CD4-positive, alpha-beta memory T cell (primary cell): ENCODE data around the gene SYT3. TPM values are rescaled to one million over a fixed set of nuclear protein-coding genes. Genes with fewer than 3 reads are reported as not detected.

Source experiments
- CTCF ChIA-PET: fragments of 350-600 bp; sonication (Branson Sonifier 250); formaldehyde crosslinking; loops from one replicate; lab custom pipeline; 2021; ENCODE audit warnings: inconsistent platforms; ENCODE audit not compliant: partially characterized antibody; lab: Charles Lee
- POLR2A ChIA-PET: fragments of 350-600 bp; sonication (Branson Sonifier 250); formaldehyde crosslinking; loops from one replicate; lab custom pipeline; 2021; ENCODE audit not compliant: partially characterized antibody; lab: Charles Lee
- DNase-seq, 5 donors: peaks; one replicate each; pipeline versions ENCODE4 v3.0.0 to v3.0.0-alpha.2; 2020 to 2022; ENCODE audit warnings: mixed read lengths in 1 of 5
- H3K27ac ChIP-seq: one replicate; pipeline ENCODE4 v1.7.0; 2013; ENCODE audit warnings: low read depth, low read length
- H3K27me3 ChIP-seq: 2 replicates; pipeline ENCODE4 v1.7.0; 2013; ENCODE audit warnings: mild to moderate bottlenecking, low read length, moderate library complexity; ENCODE audit not compliant: insufficient read depth
- H3K36me3 ChIP-seq: 2 replicates; pipeline ENCODE4 v1.7.0; 2013; ENCODE audit warnings: mild to moderate bottlenecking, low read length, moderate library complexity; ENCODE audit not compliant: insufficient read depth
- H3K4me1 ChIP-seq: 2 replicates; pipeline ENCODE4 v1.7.0; 2013; ENCODE audit warnings: mild to moderate bottlenecking, low read length, moderate library complexity; ENCODE audit not compliant: insufficient read depth
- H3K4me3 ChIP-seq, 2 donors: one replicate each; pipeline ENCODE4 v1.7.0; 2013; ENCODE audit warnings: low read length in 2 of 2, mild to moderate bottlenecking in 1 of 2
- H3K9me3 ChIP-seq, 2 donors: one replicate each; pipeline ENCODE4 v1.7.0; 2013; ENCODE audit warnings: low read length in 2 of 2, control low read depth in 1 of 2; ENCODE audit not compliant: control insufficient read depth in 1 of 2
- H3K27ac Mint-ChIP-seq, 7 donors: one replicate each; pipeline ENCODE4 v1.8.0; 2020 to 2021; ENCODE audit warnings: mixed read lengths in 7 of 7, mild to moderate bottlenecking in 6 of 7, inconsistent platforms in 3 of 7, moderate library complexity in 3 of 7
- H3K27me3 Mint-ChIP-seq, 2 donors: one replicate each; pipeline ENCODE4 v1.8.0; 2020 to 2021; ENCODE audit warnings: mixed read lengths in 2 of 2
- H3K36me3 Mint-ChIP-seq, 2 donors: one replicate each; pipeline ENCODE4 v1.8.0; 2020 to 2021; ENCODE audit warnings: mixed read lengths in 2 of 2, inconsistent platforms in 1 of 2, mild to moderate bottlenecking in 1 of 2
- H3K4me1 Mint-ChIP-seq, 4 donors: one replicate each; pipeline ENCODE4 v1.8.0; 2020 to 2021; ENCODE audit warnings: mixed read lengths in 4 of 4, mild to moderate bottlenecking in 1 of 4
- H3K4me3 Mint-ChIP-seq, 8 donors: one replicate each; pipeline ENCODE4 v1.8.0; 2020 to 2021; ENCODE audit warnings: mixed read lengths in 8 of 8, mild to moderate bottlenecking in 7 of 8, moderate library complexity in 6 of 8, inconsistent platforms in 3 of 8
- H3K9me3 Mint-ChIP-seq, 8 donors: one replicate each; pipeline ENCODE4 v1.8.0; 2020 to 2021; ENCODE audit warnings: mixed read lengths in 8 of 8, mild to moderate bottlenecking in 5 of 8, inconsistent platforms in 3 of 8, moderate library complexity in 1 of 8
- intact Hi-C: fragments of 100-400 bp; cut with micrococcal nuclease; formaldehyde crosslinking; loops from one replicate; pipeline ENCODE4 v1.15.1; 2023
- polyA plus RNA-seq, 2 donors: library from polyadenylated mRNA; unstranded; fragments of 300-500 nt; fragmentation: Illumina TruSeq; gene quantifications; one replicate each; pipeline ENCODE4 v1.2.3, GENCODE V29; 2021
- total RNA-seq, 2 experiments: library from RNA; stranded (reverse); gene quantifications; one replicate each; pipeline ENCODE4 v1.2.3, GENCODE V29; 2021

Gene SYT3, protein sequence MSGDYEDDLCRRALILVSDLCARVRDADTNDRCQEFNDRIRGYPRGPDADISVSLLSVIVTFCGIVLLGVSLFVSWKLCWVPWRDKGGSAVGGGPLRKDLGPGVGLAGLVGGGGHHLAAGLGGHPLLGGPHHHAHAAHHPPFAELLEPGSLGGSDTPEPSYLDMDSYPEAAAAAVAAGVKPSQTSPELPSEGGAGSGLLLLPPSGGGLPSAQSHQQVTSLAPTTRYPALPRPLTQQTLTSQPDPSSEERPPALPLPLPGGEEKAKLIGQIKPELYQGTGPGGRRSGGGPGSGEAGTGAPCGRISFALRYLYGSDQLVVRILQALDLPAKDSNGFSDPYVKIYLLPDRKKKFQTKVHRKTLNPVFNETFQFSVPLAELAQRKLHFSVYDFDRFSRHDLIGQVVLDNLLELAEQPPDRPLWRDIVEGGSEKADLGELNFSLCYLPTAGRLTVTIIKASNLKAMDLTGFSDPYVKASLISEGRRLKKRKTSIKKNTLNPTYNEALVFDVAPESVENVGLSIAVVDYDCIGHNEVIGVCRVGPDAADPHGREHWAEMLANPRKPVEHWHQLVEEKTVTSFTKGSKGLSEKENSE
- total RNA-seq (not detected), polyA plus RNA-seq (under 1 TPM in 1 of 2 donors, not detected in 1; 0.09 TPM)

- Mint-ChIP-seq H3K27ac (peak within 1 kb of the TSS in 1 of 7 donors; percentile 57), H3K27me3 (peaks cover 47 to 48% of the 10 kb centered on the region in 2 donors), H3K9me3 (peaks cover 0 to 33% (median 18%) of the 10 kb centered on the region in 8 donors), H3K4me3 (peak within 1 kb of the TSS; percentile 55 to 83 (median 74)), H3K4me1 (peaks cover 0 to 12% (median 3%) of the 10 kb centered on the region in 4 donors), H3K36me3 (peaks cover 0 to 4% of the 10 kb centered on the region in 2 donors)
- CTCF ChIA-PET = no interaction called here
- no peak within 1 kb of the TSS for H3K27ac ChIP-seq
- intact Hi-C loops = no loop called here
- no peaks in the 10 kb centered on the region for H3K4me1 ChIP-seq
- no peaks in the 10 kb centered on the region for H3K36me3 ChIP-seq
- H3K4me3 ChIP-seq = no peak within 1 kb of the TSS
- POLR2A ChIA-PET = no interaction called here
- peak in 1 of 5 donors; percentile 23 for DNase-seq
- H3K9me3 ChIP-seq = no peaks in the 10 kb centered on the region
- H3K27me3 ChIP-seq = peaks cover 20% of the 10 kb centered on the region
These were observed at the start of gene SYT3 for GRCh38 chr19:50639121-50640112. Gene SYT3, minus strand, starts transcription at chr19:50639881. Its CDS starts 2,470 bp downstream, at chr19:50637411.

DNA sequence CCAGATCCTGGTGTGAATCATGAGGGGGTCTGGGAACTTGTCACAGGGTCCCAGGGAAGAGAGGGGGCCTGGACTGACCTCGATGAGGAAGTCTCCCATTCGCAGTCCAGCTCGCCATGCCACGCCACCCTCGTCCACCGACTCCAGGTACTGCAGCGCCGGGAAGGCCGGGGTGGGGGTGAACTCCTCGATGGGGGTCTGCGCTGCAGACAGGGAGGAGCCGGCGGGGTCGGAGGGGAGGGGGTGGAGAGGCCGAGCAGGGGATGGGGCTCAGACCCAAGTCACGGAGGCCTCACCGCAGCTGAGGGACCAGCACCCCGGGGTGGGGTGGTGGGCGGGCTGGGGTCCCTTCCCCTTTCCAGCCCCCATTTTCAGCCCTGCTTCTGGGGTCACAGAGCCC is 49.1 kb upstream of the SYT3 start:
- no peak overlapping the region for H3K4me3 Mint-ChIP-seq
- ChIA-PET POLR2A (no interaction called here), CTCF (no interaction called here)
- peaks cover 41 to 53% of the 10 kb centered on the region in 2 donors for H3K27me3 Mint-ChIP-seq
- no peak overlapping the region for H3K4me3 ChIP-seq
- no peak overlapping the region for H3K27ac Mint-ChIP-seq
- no peaks in the 10 kb centered on the region for H3K9me3 ChIP-seq
- intact Hi-C loops = no loop called here
- no peak for DNase-seq
- no peaks in the 10 kb centered on the region for H3K36me3 ChIP-seq
- peaks cover 0 to 6% (median 0%) of the 10 kb centered on the region in 8 donors for H3K9me3 Mint-ChIP-seq
- H3K27me3 ChIP-seq = peaks cover 5% of the 10 kb centered on the region
- no peak overlapping the region for H3K27ac ChIP-seq
- H3K4me1 Mint-ChIP-seq = no peaks in the 10 kb centered on the region
- H3K4me1 ChIP-seq = no peaks in the 10 kb centered on the region
- H3K36me3 Mint-ChIP-seq = peaks cover 0 to 2% of the 10 kb centered on the region in 2 donors

- DNase-seq = no peak
- POLR2A ChIA-PET = no interaction called here
- intact Hi-C loops = no loop called here
- Histone ChIP-seq H3K27ac (no peak overlapping the region), H3K4me1 (no peaks in the 10 kb centered on the region), H3K27me3 (no peaks in the 10 kb centered on the region), H3K36me3 (no peaks in the 10 kb centered on the region), H3K9me3 (no peaks in the 10 kb centered on the region), H3K4me3 (no peak overlapping the region)
- no peaks in the 10 kb centered on the region for H3K4me1 Mint-ChIP-seq
- H3K27me3 Mint-ChIP-seq = peaks cover 35 to 46% of the 10 kb centered on the region in 2 donors
- CTCF ChIA-PET = no interaction called here
- peaks cover 0 to 5% (median 0%) of the 10 kb centered on the region in 8 donors for H3K9me3 Mint-ChIP-seq
- peaks cover 0 to 2% of the 10 kb centered on the region in 2 donors for H3K36me3 Mint-ChIP-seq
- peak overlapping the region in 1 of 8 donors; percentile 53 for H3K4me3 Mint-ChIP-seq
- no peak overlapping the region for H3K27ac Mint-ChIP-seq
These were observed 46.8 kb upstream of the SYT3 start for GRCh38 chr19:50686310-50687032.

DNA sequence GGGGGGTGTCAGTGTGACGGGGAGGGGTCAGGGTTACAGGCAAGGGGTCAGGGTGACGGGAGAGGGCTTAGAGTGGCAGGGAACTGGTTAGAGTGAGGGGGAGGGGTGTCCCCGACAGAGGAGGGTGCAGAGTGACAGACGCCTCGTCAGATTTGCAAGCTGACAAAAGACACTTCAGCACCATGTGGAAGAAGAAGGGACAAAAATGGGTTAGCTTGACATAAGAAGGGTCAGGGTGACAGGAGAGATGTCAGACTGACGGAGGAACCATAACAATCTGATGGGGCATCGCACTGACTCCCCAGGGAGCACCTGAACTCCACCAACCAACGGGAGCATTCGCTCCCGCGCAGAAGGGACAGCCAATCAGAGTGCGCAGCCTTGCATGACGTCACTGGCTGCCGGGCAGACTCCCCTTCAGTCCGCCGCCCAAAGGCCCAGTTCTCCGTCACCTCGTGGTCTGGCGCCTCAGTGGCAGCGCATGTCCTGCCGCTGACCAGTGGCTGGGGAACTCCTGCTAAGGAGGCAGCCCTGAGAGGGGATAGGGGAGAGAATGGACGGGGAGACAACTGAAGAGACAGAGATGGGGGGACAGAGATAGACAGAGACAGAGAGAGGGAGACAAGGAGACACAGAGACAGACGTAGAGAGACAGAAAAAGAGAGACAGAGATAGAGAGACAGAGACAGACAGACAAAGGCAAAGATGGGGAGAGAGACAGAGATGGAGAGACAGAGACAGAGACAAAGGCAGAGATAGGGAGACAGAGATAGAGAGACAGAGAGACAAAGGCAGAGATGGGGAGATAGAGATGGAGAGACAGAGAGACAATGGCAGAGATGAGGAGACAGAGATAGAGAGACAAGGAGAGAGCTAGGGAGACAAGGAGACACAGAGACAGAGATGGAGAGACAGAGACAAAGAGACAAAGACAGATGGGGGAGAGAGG is 39.8 kb upstream of the SYT3 start:
- Histone ChIP-seq H3K36me3 (no peaks in the 10 kb centered on the region), H3K9me3 (no peaks in the 10 kb centered on the region), H3K27me3 (no peaks in the 10 kb centered on the region), H3K4me1 (no peaks in the 10 kb centered on the region), H3K27ac (no peak overlapping the region), H3K4me3 (no peak overlapping the region)
- ChIA-PET CTCF (no interaction called here), POLR2A (no interaction called here)
- H3K4me3 Mint-ChIP-seq = peak overlapping the region in 2 of 8 donors; percentile 29 to 53
- peak overlapping the region in 3 of 7 donors; percentile 26 to 89 (median 58) for H3K27ac Mint-ChIP-seq
- H3K36me3 Mint-ChIP-seq = no peaks in the 10 kb centered on the region
- peaks cover 0 to 18% (median 8%) of the 10 kb centered on the region in 8 donors for H3K9me3 Mint-ChIP-seq
- intact Hi-C loops = no loop called here
- DNase-seq = peak; percentile 60 to 73 (median 66)
- H3K4me1 Mint-ChIP-seq = peaks cover 0 to 8% (median 4%) of the 10 kb centered on the region in 4 donors
- H3K27me3 Mint-ChIP-seq = peaks cover 31 to 44% of the 10 kb centered on the region in 2 donors

DNA sequence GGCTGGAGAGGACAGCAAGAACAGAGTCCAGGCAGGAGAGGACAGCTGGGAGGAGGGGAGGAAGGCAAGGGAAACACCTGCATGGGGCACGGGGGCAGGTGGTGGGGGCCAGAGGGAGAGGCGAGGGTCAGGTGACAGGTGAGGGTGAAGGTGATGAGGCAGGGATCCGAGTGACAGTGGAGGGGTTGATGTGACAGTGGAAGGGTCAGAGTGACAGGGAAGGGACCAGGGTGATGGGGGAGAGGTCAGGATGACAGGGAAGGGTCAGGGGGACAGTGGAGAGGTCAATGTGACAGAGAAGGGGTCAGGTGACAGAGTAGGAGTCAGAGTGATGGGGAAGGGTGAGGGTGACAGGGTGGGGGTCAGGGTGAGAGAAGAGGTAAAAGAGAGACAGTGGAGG is 38.6 kb upstream of the SYT3 start:
- H3K4me1 ChIP-seq = no peaks in the 10 kb centered on the region
- H3K27me3 Mint-ChIP-seq = peaks cover 30 to 44% of the 10 kb centered on the region in 2 donors
- H3K4me1 Mint-ChIP-seq = peaks cover 0 to 8% (median 5%) of the 10 kb centered on the region in 4 donors
- H3K36me3 Mint-ChIP-seq = no peaks in the 10 kb centered on the region
- no peaks in the 10 kb centered on the region for H3K36me3 ChIP-seq
- H3K9me3 ChIP-seq = no peaks in the 10 kb centered on the region
- no peak overlapping the region for H3K27ac Mint-ChIP-seq
- peaks cover 0 to 18% (median 8%) of the 10 kb centered on the region in 8 donors for H3K9me3 Mint-ChIP-seq
- peak overlapping the region in 1 of 8 donors; percentile 32 for H3K4me3 Mint-ChIP-seq
- CTCF ChIA-PET = no interaction called here
- H3K27me3 ChIP-seq = no peaks in the 10 kb centered on the region
- POLR2A ChIA-PET = no interaction called here
- DNase-seq = no peak
- intact Hi-C loops = no loop called here
- H3K4me3 ChIP-seq = no peak overlapping the region
- no peak overlapping the region for H3K27ac ChIP-seq

DNA sequence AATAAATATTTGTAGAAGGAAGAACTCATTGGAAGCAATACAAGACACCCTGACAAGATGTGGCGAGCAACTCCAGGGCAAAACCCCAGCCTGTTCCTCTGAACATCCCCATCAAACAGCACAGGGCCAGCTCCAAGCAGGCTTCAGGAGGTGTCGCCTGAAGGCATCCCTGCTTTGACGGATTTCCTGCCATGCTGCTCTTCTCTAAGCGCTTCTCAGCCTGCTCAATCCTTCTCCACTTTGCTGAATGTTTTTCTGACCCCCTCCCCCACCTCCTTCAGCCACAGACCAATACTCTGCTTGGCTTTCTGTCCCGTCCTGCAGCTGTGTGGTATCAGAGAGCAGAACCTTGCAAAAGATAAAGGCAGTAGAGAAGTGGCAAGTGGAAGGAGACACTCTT is 38.0 kb upstream of the SYT3 start:
- intact Hi-C loops = no loop called here
- no peak for DNase-seq
- ChIA-PET CTCF (no interaction called here), POLR2A (no interaction called here)
- Mint-ChIP-seq H3K27me3 (peaks cover 33 to 51% of the 10 kb centered on the region in 2 donors), H3K4me3 (no peak overlapping the region), H3K9me3 (peaks cover 0 to 18% (median 9%) of the 10 kb centered on the region in 8 donors), H3K36me3 (no peaks in the 10 kb centered on the region), H3K4me1 (peaks cover 0 to 8% (median 6%) of the 10 kb centered on the region in 4 donors), H3K27ac (no peak overlapping the region)
- H3K4me1 ChIP-seq = no peaks in the 10 kb centered on the region
- H3K4me3 ChIP-seq = no peak overlapping the region
- H3K36me3 ChIP-seq = no peaks in the 10 kb centered on the region
- H3K9me3 ChIP-seq = no peaks in the 10 kb centered on the region
- H3K27ac ChIP-seq = no peak overlapping the region
- no peaks in the 10 kb centered on the region for H3K27me3 ChIP-seq
